Progenitor cell of endocrine pancreas (in vitro differentiated cells): ENCODE measurements around the gene PALLD. TPM values are rescaled to one million over a fixed set of nuclear protein-coding genes. Genes with fewer than 3 reads are reported as not detected.

ENCODE experiments used
- DNase-seq: peaks from one replicate; pipeline ENCODE4 v3.0.0; 2021; ENCODE audit warnings: low spot score; ENCODE audit not compliant: unreplicated experiment
- H3K27ac Mint-ChIP-seq: 2 replicates; pipeline ENCODE4 v1.8.0; 2021; ENCODE audit warnings: mild to moderate bottlenecking, moderate library complexity, mixed read lengths
- H3K27me3 Mint-ChIP-seq: 2 replicates; pipeline ENCODE4 v1.8.0; 2021; ENCODE audit warnings: mixed read lengths
- H3K36me3 Mint-ChIP-seq: 2 replicates; pipeline ENCODE4 v1.8.0; 2022; ENCODE audit warnings: mixed read lengths; ENCODE audit not compliant: insufficient read depth
- H3K4me1 Mint-ChIP-seq: 2 replicates; pipeline ENCODE4 v1.8.0; 2021; ENCODE audit warnings: low read depth, mixed read lengths
- H3K4me3 Mint-ChIP-seq: 2 replicates; pipeline ENCODE4 v1.8.0; 2021; ENCODE audit warnings: low read depth, mild to moderate bottlenecking, moderate library complexity, mixed read lengths
- H3K9me3 Mint-ChIP-seq: 2 replicates; pipeline ENCODE4 v1.8.0; 2021; ENCODE audit warnings: low read depth, mixed read lengths
- total RNA-seq: library from RNA; stranded (reverse); gene quantifications from 2 replicates; pipeline ENCODE4 v1.2.1, GENCODE V29; 2021
- TF ChIP-seq, protein P1 (sequence below): fragments of 200-600 bp; sonication (generic); IDR thresholded peaks from one replicate; pipeline ENCODE4 v1.5.0; 2021; ENCODE audit warnings: antibody characterized with exemption, mild to moderate bottlenecking; ENCODE audit not compliant: unreplicated experiment

The PALLD gene
- total RNA-seq, 1 donor from 2014 or later, result 43.2 TPM

DNA sequence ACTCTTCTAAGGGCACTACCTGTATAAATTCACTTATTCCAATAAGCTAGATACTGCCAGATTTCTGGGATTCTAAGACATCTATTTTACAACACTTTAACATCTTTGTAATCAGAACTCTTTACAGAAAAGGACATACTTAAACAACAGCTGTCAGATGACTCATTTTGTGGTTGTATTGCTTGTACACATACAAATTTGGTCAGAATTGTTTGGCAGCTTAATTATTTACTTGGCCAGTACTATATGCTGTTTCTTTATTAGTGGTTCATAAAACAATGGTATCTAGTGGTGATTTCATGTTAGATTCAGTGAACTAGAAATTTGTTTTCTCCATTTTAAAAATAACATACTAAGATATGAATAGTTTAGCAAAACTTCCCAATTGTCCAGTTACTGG, 27.2 kb downstream of the PALLD start:
- H3K36me3 Mint-ChIP-seq, result no peaks in the 10 kb centered on the region
- H3K4me3 Mint-ChIP-seq, result no peak overlapping the region
- no peaks in the 10 kb centered on the region for H3K9me3 Mint-ChIP-seq
- H3K4me1 Mint-ChIP-seq, result no peaks in the 10 kb centered on the region
- no peak overlapping the region for H3K27ac Mint-ChIP-seq
- peaks cover 10% of the 10 kb centered on the region for H3K27me3 Mint-ChIP-seq
- TF ChIP-seq, protein P1, sequence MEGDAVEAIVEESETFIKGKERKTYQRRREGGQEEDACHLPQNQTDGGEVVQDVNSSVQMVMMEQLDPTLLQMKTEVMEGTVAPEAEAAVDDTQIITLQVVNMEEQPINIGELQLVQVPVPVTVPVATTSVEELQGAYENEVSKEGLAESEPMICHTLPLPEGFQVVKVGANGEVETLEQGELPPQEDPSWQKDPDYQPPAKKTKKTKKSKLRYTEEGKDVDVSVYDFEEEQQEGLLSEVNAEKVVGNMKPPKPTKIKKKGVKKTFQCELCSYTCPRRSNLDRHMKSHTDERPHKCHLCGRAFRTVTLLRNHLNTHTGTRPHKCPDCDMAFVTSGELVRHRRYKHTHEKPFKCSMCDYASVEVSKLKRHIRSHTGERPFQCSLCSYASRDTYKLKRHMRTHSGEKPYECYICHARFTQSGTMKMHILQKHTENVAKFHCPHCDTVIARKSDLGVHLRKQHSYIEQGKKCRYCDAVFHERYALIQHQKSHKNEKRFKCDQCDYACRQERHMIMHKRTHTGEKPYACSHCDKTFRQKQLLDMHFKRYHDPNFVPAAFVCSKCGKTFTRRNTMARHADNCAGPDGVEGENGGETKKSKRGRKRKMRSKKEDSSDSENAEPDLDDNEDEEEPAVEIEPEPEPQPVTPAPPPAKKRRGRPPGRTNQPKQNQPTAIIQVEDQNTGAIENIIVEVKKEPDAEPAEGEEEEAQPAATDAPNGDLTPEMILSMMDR, result no peak
- no peak for DNase-seq

DNA sequence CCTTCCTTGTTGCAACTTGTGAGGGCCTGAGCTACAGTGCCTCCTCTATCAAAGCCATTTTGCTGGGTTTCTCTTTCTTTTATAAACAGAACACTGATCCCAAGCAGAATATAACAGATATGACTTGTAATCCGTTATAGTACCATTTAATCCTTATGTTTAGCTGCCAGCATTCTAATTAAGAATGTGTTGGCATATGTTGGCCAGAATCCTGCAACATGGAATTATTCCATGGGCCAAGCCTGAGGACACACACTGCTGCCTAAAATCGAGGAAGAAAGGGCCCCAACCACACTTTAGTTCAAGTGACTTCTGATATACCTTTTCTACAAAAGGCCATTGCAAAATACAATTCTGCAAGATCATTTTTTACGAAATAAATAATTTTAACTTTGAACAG, 28.0 kb downstream of the PALLD start:
- Mint-ChIP-seq H3K27me3 (peaks cover 10% of the 10 kb centered on the region), H3K4me1 (no peaks in the 10 kb centered on the region), H3K9me3 (no peaks in the 10 kb centered on the region), H3K27ac (no peak overlapping the region), H3K4me3 (no peak overlapping the region), H3K36me3 (no peaks in the 10 kb centered on the region)
- TF ChIP-seq, protein P1, result no peak
- DNase-seq, result no peak

DNA sequence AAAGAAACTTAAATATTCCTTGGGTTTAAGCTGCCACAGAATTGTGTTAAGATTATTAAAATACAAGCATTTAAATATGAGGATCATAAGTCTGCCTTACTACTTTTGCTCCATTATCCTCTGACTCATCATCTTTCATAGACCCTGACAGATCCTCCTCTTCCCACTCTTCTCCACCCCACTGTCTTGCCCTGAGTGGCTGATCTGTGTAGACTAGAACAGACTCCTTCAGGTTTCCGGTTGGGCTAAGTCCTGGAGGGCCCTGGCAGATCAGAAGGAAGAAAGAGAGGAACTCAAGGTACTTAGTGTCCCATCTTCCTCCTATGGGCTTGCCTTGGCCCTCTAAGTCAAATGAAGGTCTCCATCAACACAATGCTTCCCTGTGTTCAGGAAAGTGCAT, 30.7 kb downstream of the PALLD start:
- Mint-ChIP-seq H3K36me3 (no peaks in the 10 kb centered on the region), H3K4me1 (no peaks in the 10 kb centered on the region), H3K27ac (no peak overlapping the region), H3K9me3 (no peaks in the 10 kb centered on the region), H3K4me3 (no peak overlapping the region), H3K27me3 (peaks cover 10% of the 10 kb centered on the region)
- no peak for DNase-seq
- TF ChIP-seq, protein P1, result no peak

DNA sequence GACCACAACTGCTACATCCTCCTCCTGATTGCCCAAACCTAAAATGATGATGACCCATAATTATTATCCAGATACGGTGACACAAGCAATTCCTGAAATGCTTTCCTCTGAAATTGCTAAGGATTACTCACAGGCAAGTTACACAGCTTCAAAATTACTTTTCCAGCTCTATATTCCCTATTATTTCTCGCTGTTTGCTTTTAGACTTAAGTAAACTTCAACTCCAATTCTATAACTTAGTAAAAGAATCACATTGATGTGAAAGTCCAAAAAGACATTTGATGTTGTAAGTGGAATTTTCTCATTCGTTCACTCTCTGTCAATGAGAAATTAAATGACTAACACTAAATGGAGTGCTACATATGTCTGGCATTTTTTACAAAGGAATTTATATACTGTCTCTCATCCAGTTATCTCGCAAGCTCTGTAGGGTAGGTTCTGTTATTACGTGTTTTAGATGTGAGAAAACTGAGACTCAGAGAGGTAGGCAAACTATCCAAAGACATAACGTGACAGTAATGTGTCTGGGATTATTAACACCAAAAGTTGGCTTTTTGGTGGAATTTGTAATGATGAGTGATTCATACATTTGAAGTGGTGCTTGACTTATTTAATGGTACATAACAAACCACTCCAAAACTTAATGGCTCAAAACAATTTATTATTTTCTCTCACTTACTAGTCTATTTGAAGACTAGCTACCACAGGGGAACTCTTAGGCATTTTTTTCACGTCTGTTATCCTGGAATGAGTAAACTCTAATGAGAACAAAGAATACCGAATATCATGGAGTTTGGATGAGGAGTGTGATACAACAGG, 31.5 kb downstream of the PALLD start:
- Mint-ChIP-seq H3K9me3 (no peaks in the 10 kb centered on the region), H3K4me3 (no peak overlapping the region), H3K4me1 (no peaks in the 10 kb centered on the region), H3K36me3 (no peaks in the 10 kb centered on the region), H3K27me3 (peaks cover 10% of the 10 kb centered on the region), H3K27ac (no peak overlapping the region)
- TF ChIP-seq, protein P1, result no peak
- DNase-seq, result no peak

DNA sequence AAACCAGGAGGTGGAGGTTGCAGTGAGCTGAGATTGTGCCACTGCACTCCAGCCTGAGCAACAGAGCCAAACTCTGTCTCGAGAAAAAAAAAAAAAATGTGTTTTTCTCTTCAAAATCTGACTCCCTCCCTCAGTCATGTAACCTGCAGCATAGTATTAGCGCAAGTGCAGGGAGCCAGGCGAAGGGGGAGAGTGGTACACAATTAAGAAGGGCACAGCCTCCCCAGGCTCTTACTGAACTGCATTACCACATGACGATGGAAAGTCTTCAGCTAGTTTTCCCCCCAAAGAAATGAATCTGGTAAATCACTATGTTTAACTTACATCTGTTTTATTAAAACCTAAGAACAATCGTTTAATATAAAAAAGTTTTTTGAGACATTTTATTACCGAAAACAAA, 32.4 kb downstream of the PALLD start:
- no peaks in the 10 kb centered on the region for H3K4me1 Mint-ChIP-seq

More for the DNA sequence above, 32.4 kb downstream of the PALLD start:
- Mint-ChIP-seq H3K4me3 (no peak overlapping the region), H3K27ac (no peak overlapping the region), H3K27me3 (peaks cover 10% of the 10 kb centered on the region), H3K36me3 (no peaks in the 10 kb centered on the region), H3K9me3 (no peaks in the 10 kb centered on the region)
- TF ChIP-seq, protein P1, result no peak
- DNase-seq, result no peak
